Kidney epithelial cell (primary cell): ENCODE data around the gene CARMIL1. TPM values are rescaled to one million over a fixed set of nuclear protein-coding genes. Genes with fewer than 3 reads are reported as not detected.

ENCODE experiments used
- DNase-seq: peaks from one replicate; pipeline ENCODE4 v3.0.0-alpha.2; 2010; ENCODE audit warnings: low read depth
- H3K27me3 ChIP-seq: 2 replicates; pipeline ENCODE4 v1.6.0; 2011; ENCODE audit warnings: low read length; ENCODE audit not compliant: control insufficient read depth, insufficient read depth
- H3K36me3 ChIP-seq: 2 replicates; pipeline ENCODE4 v1.5.1; 2011; ENCODE audit warnings: low read length; ENCODE audit not compliant: control insufficient read depth, insufficient read depth
- H3K4me3 ChIP-seq: 2 replicates; pipeline ENCODE4 v1.5.1; 2011; ENCODE audit warnings: low read depth, mild to moderate bottlenecking, control low read depth, low read length
- total RNA-seq: library from RNA; depleted of rRNA; stranded (reverse); fragments of >200 nt; gene quantifications from 2 replicates; pipeline ENCODE4 v1.2.3, GENCODE V29; 2015
- TF ChIP-seq, protein P1 (sequence below): IDR thresholded peaks from 2 replicates; pipeline ENCODE4 v1.5.1; 2011; ENCODE audit warnings: mild to moderate bottlenecking, moderate library complexity, low read length, control low read depth, inconsistent platforms; ENCODE audit not compliant: insufficient read depth, poor library complexity, severe bottlenecking

The CARMIL1 gene
- total RNA-seq, 1 donor from 2014 or later, result 14.7 TPM

DNA sequence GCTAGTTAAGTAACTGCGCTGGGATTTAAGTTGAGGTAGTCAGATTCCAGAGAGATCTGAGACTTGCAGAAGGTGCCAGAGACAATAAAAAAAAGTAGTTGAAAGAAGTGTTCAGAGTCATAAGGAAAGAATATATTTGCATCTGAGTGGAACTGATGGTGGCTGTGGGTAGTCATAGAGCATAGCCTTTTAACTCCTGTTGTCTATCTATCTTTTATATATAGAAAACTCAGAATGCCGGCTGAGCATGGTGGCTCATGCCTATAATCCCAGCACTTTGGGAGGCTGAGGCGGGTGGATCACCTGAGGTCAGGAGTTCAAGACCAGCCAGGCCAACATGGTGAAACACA lies 62.0 kb downstream of the CARMIL1 start:
- no peaks in the 10 kb centered on the region for H3K36me3 ChIP-seq
- TF ChIP-seq, protein P1, sequence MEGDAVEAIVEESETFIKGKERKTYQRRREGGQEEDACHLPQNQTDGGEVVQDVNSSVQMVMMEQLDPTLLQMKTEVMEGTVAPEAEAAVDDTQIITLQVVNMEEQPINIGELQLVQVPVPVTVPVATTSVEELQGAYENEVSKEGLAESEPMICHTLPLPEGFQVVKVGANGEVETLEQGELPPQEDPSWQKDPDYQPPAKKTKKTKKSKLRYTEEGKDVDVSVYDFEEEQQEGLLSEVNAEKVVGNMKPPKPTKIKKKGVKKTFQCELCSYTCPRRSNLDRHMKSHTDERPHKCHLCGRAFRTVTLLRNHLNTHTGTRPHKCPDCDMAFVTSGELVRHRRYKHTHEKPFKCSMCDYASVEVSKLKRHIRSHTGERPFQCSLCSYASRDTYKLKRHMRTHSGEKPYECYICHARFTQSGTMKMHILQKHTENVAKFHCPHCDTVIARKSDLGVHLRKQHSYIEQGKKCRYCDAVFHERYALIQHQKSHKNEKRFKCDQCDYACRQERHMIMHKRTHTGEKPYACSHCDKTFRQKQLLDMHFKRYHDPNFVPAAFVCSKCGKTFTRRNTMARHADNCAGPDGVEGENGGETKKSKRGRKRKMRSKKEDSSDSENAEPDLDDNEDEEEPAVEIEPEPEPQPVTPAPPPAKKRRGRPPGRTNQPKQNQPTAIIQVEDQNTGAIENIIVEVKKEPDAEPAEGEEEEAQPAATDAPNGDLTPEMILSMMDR, result no peak

DNA sequence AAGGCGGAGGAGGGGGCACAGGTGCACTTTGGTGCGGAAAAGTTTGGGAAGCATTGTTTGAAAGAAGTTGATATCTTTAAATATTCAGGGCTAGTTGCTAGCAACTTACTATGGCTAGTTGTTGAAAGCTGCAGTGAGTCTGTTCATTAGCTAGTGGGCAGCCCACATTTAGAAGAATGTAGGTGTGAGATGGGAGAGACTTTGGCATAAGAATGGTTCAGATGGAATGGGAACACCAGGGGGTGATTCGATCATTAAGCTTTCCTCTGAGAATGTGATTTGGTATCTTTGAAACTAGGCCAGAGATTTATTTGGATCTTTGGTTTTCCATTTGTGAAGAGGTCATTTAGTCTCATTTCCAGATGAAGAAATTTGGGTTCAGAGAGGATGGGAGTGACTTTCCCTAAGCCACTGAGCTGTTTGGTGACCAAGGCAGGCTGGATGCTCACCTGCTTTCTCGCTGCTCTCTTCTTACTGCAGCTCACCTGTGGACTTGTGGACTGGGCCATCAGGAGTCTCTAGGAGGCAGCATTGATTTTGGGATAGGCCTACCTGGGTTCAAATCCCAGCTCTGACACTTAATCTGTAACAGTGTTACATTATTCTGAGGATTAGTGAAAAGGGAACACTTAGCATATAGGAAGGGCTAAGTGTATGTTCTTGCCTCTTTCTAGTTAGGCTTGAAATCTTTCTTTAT lies 62.9 kb downstream of the CARMIL1 start:
- H3K27me3 ChIP-seq, result no peaks in the 10 kb centered on the region
- TF ChIP-seq, protein P1, result no peak
- no peak for DNase-seq
- no peak overlapping the region for H3K4me3 ChIP-seq
- H3K36me3 ChIP-seq, result no peaks in the 10 kb centered on the region

More for the DNA sequence above, 62.0 kb downstream of the CARMIL1 start:
- no peak for DNase-seq
- Histone ChIP-seq H3K27me3 (no peaks in the 10 kb centered on the region), H3K4me3 (no peak overlapping the region)

DNA sequence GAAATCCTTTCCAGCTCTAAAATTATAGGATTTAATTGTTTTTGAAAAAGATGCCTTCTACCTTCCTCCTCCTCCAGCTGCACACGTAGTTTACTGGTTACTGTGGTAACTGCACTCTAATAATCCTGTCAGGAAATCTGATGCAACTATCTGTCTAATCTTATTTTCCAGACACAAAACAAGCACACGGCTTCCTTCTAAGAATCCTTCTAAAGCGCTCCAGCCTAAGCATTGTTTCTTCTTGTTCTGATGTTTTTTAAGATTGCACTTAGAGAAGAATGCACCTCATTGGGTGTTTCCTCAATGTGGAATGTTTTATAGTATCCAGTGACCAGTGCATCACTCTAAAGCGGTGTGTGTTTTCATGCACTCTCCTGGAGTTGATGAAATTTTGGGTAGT lies 63.6 kb downstream of the CARMIL1 start:
- no peaks in the 10 kb centered on the region for H3K36me3 ChIP-seq
- TF ChIP-seq, protein P1, result no peak
- no peaks in the 10 kb centered on the region for H3K27me3 ChIP-seq
- H3K4me3 ChIP-seq, result no peak overlapping the region
- DNase-seq, result no peak

DNA sequence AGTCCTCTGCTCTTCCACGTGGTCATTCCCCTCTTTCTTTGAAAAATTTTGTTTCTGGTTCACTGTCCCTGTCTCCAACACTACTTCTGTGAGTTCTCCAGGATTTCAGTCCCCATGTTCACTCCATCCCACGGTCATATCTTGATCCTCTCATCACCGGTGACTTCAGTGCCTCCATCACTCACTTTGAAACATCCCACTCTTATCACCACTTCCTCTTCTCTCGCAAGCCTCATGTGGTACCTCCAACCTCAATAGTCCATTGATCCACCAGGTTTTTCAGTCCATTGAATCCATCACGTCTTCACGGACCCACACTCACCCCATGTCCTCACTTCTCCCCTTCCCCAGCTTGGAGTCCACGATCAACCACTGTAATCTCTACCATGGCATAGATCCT lies 64.8 kb downstream of the CARMIL1 start:
- DNase-seq, result no peak
- Histone ChIP-seq H3K4me3 (no peak overlapping the region), H3K27me3 (no peaks in the 10 kb centered on the region), H3K36me3 (no peaks in the 10 kb centered on the region)
- TF ChIP-seq, protein P1, result no peak

DNA sequence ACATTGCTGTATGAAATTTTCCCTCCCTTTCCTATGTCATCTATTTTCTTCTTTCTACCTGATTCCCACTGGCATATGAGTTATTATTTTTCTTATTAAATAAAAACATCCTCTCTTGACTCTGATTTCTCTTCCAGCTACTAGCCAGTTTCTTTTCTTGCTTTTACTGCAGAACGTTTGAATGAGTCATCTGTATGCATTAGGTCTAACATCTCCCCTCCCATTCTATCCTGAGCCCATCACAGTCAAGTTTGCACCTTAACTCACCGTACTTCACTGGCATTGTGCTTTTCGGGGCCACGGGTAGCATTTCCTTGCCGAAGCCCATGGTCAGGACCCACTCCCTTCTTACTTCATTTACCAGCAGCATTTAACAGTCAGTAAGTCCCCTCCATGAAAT lies 65.7 kb downstream of the CARMIL1 start:
- Histone ChIP-seq H3K4me3 (no peak overlapping the region), H3K27me3 (no peaks in the 10 kb centered on the region), H3K36me3 (no peaks in the 10 kb centered on the region)
- DNase-seq, result no peak
- TF ChIP-seq, protein P1, result no peak

DNA sequence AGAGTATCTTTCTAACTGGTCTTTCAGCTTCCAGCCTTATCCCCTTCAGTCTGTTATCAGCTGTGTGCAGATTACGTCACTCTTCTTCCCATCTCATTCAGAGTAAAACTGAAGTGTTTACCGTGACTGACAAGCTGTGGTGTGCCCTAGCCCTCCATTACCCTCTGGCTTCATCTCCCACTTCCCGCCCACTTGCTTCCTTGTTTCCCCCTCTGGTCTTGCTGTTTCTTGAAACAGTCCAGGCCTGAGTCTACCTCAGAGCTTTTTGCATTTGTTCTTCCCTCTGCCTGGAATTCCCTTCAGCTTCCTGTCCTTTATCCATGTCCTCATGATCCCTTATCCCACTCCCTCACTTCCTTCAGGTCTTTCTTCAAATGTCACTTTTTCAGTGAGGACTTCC lies 66.9 kb downstream of the CARMIL1 start:
- TF ChIP-seq, protein P1, result no peak
- no peak overlapping the region for H3K4me3 ChIP-seq
- no peak for DNase-seq
- no peaks in the 10 kb centered on the region for H3K27me3 ChIP-seq
- H3K36me3 ChIP-seq, result no peaks in the 10 kb centered on the region
